ENCODE results near the gene MYCN. TPM values are rescaled to one million over a fixed set of nuclear protein-coding genes. Genes with fewer than 3 reads are reported as not detected.

The MYCN gene
- total and polyA plus RNA-seq, 12 donors = 0.24 to 2.2 (median 1.0) TPM

DNA sequence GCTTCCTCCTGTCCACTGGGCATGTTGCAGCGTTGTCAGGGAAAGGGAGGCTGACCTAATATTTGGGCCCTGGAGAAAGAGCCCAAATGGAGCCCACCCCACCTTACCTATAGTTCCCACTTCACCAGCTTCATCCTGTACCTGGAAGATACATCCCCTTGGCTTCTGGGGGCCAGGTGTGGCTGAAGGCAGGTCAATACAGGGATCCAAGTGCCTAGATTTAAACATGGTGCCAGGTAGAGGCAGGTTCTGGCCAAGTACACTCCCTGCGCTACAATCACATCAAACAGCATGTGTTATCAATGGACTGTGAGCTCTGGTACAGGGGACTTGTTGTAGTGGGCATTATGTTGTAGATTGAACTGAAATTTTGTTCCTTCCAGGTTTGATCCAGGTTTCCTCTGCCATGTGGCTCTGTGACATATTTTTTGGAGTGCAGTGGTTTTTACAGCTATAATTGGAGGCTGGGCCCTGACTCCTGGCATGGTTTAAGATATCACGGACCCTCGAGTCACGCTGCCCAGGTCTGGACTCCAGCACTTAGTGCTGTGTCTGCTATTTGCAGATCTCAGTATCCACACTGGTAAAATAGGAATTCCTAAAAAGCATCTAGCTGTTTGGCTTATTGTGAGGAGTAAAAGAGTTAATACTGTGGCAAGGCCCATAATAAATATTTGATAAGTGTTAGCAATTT is 23.8 kb downstream of the MYCN start:
- H3K4me1 ChIP-seq (replicated peaks in 1 of 2) = no peaks in the 10 kb centered on the region
- no peak for TF ChIP-seq POLR2A (IDR thresholded peaks at IDR 0.05)
- TF ChIP-seq, protein P1, sequence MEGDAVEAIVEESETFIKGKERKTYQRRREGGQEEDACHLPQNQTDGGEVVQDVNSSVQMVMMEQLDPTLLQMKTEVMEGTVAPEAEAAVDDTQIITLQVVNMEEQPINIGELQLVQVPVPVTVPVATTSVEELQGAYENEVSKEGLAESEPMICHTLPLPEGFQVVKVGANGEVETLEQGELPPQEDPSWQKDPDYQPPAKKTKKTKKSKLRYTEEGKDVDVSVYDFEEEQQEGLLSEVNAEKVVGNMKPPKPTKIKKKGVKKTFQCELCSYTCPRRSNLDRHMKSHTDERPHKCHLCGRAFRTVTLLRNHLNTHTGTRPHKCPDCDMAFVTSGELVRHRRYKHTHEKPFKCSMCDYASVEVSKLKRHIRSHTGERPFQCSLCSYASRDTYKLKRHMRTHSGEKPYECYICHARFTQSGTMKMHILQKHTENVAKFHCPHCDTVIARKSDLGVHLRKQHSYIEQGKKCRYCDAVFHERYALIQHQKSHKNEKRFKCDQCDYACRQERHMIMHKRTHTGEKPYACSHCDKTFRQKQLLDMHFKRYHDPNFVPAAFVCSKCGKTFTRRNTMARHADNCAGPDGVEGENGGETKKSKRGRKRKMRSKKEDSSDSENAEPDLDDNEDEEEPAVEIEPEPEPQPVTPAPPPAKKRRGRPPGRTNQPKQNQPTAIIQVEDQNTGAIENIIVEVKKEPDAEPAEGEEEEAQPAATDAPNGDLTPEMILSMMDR (IDR thresholded peaks at IDR 0.05) = no peak
- no peak for DNase-seq
- H3K9me3 ChIP-seq (replicated peaks in 1 of 3) = no peaks in the 10 kb centered on the region
- no peak overlapping the region for H3K27ac ChIP-seq
- 84 to 92% (median 88%) methylated on average over 4 to 5 of the region's 5 CpGs for WGBS, 4 donors
- H3K4me3 ChIP-seq = no peak overlapping the region
- intact Hi-C loops (cut with DNase I) = no loop called here
- no peaks in the 10 kb centered on the region for H3K36me3 ChIP-seq (replicated peaks in 1 of 2)
- no peaks in the 10 kb centered on the region for H3K27me3 ChIP-seq

DNA sequence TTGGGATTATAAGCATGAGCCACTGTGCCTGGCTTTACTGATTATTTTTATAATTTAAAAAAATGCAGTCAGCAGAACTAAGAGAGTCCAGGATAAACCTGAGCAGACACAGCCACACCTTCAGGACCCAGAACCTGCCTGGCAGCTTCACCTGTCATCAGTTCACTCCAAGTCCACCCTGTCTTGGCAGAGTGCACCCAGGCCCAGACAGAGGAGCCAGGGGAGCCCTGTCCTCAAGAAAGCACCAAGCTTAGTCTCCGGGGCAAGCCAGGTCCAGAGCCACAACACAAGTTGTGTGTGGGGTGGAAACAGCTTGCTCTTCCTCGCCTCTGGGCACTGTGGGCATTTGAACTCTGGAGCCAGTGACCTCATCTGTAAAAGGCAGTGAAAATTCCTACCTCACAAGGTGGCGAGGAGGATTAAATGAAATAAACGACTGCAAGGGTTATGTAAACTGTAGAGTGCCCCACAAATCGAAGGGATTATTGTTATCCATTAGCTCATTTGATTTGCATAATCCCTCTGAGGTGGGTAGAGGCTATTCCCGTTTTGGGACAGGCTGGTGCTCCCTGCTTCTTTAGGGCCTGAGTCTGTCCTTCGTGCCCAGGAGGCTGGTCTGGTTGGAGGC is 24.7 kb downstream of the MYCN start:
- no peak for TF ChIP-seq POLR2A (IDR thresholded peaks at IDR 0.05)
- TF ChIP-seq, protein P1 (IDR thresholded peaks at IDR 0.05) = no peak
- 72 to 85% (median 80%) methylated on average over 7 of the region's 7 CpGs for WGBS, 4 donors
- DNase-seq = no peak
- Histone ChIP-seq H3K27ac (no peak overlapping the region), H3K27me3 (no peaks in the 10 kb centered on the region), H3K4me3 (no peak overlapping the region), H3K36me3 (replicated peaks in 1 of 2) (no peaks in the 10 kb centered on the region), H3K9me3 (replicated peaks in 1 of 3) (no peaks in the 10 kb centered on the region), H3K4me1 (replicated peaks in 1 of 2) (no peaks in the 10 kb centered on the region)
- intact Hi-C loops (cut with DNase I) = no loop called here

DNA sequence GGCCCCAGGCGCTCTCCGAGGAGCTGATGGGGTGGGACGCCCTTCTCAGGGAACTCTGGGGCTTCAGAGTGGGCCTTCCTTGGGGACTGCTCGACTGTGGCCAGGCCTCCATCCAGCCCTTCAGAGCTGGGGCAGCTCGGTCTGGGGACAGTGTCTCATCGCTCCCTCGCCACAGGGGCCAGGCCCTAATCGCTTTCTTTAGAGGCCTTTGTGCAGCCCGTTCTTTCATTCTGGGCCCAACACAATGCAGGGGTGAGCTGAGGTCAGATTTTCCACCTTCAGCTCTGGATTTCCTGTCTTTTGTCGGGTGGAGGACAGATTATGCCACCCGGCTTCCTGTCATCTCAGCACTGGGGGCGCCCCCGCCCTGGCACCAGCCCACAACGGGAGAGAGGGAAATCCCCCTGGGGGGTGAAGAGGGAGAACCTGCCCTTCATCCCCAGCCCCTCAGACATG is 25.2 kb downstream of the MYCN start:
- Histone ChIP-seq H3K27me3 (no peaks in the 10 kb centered on the region), H3K4me1 (replicated peaks in 1 of 2) (no peaks in the 10 kb centered on the region), H3K27ac (no peak overlapping the region), H3K9me3 (replicated peaks in 1 of 3) (no peaks in the 10 kb centered on the region), H3K4me3 (no peak overlapping the region), H3K36me3 (replicated peaks in 1 of 2) (no peaks in the 10 kb centered on the region)
- no peak for TF ChIP-seq POLR2A (IDR thresholded peaks at IDR 0.05)
- TF ChIP-seq, protein P1 (IDR thresholded peaks at IDR 0.05) = no peak
- DNase-seq = no peak
- intact Hi-C loops (cut with DNase I) = no loop called here
- WGBS, 4 donors = 62 to 78% (median 70%) methylated on average over 10 to 14 of the region's 14 CpGs

DNA sequence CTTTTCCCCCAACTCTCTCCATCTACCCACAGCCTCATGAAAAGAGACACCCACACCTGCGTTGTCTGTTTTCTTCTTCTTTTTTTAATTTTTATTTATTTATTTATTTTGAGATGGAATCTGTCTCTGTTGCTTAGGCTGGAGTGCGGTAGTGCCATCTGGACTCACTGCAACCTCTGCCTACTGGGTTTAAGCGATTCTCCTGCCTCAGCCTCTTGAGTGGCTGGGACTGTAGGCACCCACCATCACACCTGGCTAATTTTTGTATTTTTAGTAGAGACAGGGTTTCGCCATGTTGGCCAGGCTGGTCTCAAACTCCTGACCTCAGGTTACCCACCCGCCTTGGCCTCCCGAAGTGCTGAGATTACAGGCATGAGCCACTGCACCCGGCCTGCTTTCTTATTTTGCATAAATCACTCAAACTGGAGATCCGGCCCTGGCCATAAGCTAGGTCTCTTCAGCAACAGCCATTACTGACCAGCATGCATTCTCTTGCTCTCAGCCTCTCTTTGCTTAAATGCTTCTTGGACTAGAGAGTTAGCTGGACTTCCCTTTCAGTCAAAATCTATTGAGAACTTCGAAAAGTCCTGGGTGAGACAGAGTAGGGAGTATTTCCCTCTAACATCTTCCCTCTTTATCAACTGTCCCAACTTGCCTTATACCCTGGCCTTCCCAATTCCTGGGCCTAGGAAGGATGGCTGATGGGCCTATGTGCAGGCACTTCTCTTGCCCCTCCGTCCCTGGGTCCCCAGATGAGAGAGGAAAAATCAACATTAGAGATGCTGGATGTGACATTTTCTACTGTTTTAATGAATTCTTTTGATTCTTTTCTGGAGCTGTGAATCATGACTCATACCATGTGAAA is 27.3 kb downstream of the MYCN start:
- Histone ChIP-seq H3K27me3 (no peaks in the 10 kb centered on the region), H3K27ac (no peak overlapping the region), H3K36me3 (replicated peaks in 1 of 2) (no peaks in the 10 kb centered on the region), H3K4me1 (replicated peaks in 1 of 2) (no peaks in the 10 kb centered on the region), H3K4me3 (no peak overlapping the region), H3K9me3 (replicated peaks in 1 of 3) (no peaks in the 10 kb centered on the region)
- WGBS, 4 donors = 83 to 91% (median 88%) methylated on average over 10 of the region's 10 CpGs
- intact Hi-C loops (cut with DNase I) = no loop called here
- no peak for DNase-seq
- TF ChIP-seq POLR2A (IDR thresholded peaks at IDR 0.05) = no peak
- TF ChIP-seq, protein P1 (IDR thresholded peaks at IDR 0.05) = no peak
